ENCODE measurements around the gene ABI3BP.

GRCh38 chr3:100910986-100911385 lies 82.2 kb downstream of the ABI3BP start:
- TF ChIP-seq CTCF (IDR thresholded peaks at IDR 0.05) (no peak), POLR2A (IDR thresholded peaks at IDR 0.05) (no peak)

All from Peyer's patch (tissue), 4 donors.